GM19043 (cell line): ENCODE measurements around the gene MST1.
A peak's percentile ranks its signal among the peaks of the same experiment; 100 is the strongest.

Experiments
- ATAC-seq: cut with Tn5 transposase; IDR thresholded peaks from one replicate; pipeline ENCODE4 v1.9.1; 2021; ENCODE audit warnings: low read depth; ENCODE audit not compliant: unreplicated experiment

The MST1 gene

GRCh38 chr3:49689046-49689907, at the start of gene MST1, which contains the start of gene RNF123:
TSS of gene MST1 (minus strand) at chr3:49689474. CDS start at chr3:49688691, 783 bp downstream.
TSS of gene RNF123 (plus strand) at chr3:49689557. CDS start at chr3:49691166, 1,609 bp downstream.
- ATAC-seq, result no peak

GRCh38 chr3:49738067-49738713, 48.9 kb upstream of the MST1 start:
- ATAC-seq, result no peak

- no peak for ATAC-seq
These were observed 45.5 kb upstream of the MST1 start for GRCh38 chr3:49734752-49735151.

GRCh38 chr3:49733551-49733950, 44.3 kb upstream of the MST1 start:
- ATAC-seq, result no peak

GRCh38 chr3:49732597-49732996, 43.3 kb upstream of the MST1 start:
- ATAC-seq, result no peak

GRCh38 chr3:49729966-49730609, 40.8 kb upstream of the MST1 start:
- no peak for ATAC-seq

GRCh38 chr3:49727924-49728361, 38.7 kb upstream of the MST1 start:
- no peak for ATAC-seq

GRCh38 chr3:49727154-49727923, 38.1 kb upstream of the MST1 start:
- ATAC-seq, result no peak

GRCh38 chr3:49725906-49726681, 36.8 kb upstream of the MST1 start:
- ATAC-seq, result no peak

GRCh38 chr3:49724586-49724985, 35.3 kb upstream of the MST1 start:
- ATAC-seq, result no peak

GRCh38 chr3:49723628-49724551, 34.6 kb upstream of the MST1 start, which contains the start of gene GMPPB:
TSS of gene GMPPB (minus strand) at chr3:49723951. CDS start at chr3:49723726, 225 bp downstream.
- peak; percentile 69 for ATAC-seq

- ATAC-seq, result no peak
These were observed 34.0 kb upstream of the MST1 start for GRCh38 chr3:49723296-49723627.

GRCh38 chr3:49722896-49723295, 33.6 kb upstream of the MST1 start:
- ATAC-seq, result no peak

- no peak for ATAC-seq
These were observed 32.9 kb upstream of the MST1 start for GRCh38 chr3:49721896-49722781.

GRCh38 chr3:49721596-49721895, 32.3 kb upstream of the MST1 start:
- ATAC-seq, result no peak

GRCh38 chr3:49720855-49721595, 31.8 kb upstream of the MST1 start:
- ATAC-seq, result no peak

- ATAC-seq, result peak; percentile 53
These were observed 30.1 kb upstream of the MST1 start, which contains the start of gene AMIGO3 for GRCh38 chr3:49719214-49719884. TSS of gene AMIGO3 (minus strand) at chr3:49719684. CDS start at chr3:49719465, 219 bp downstream.
